ENCODE data around the gene PTPN13. TPM values are rescaled to one million over a fixed set of nuclear protein-coding genes. Genes with fewer than 3 reads are reported as not detected.

The PTPN13 gene
- total RNA-seq, 1 donor from 2014 or later = 244 TPM

DNA sequence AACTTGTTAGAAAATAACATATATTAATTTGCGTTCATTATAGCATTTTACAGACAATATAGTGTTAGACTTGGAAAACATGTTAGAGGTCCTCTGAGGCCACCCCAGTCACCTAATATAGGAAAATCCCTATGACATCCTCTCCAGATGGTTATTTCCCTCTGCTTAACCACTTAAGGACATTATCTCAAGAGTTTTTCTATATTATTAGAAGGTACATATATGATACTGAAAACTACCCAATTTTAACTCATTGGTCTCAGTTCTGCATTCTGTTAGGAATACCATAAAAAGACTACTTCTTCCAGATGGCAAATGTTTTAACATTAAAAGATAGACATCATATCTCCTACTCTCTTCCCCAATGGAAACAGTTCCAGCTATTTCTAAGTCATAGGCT is 21.4 kb downstream of the PTPN13 start:
- Histone ChIP-seq H3K27ac (no peak overlapping the region), H3K36me3 (no peaks in the 10 kb centered on the region), H3K9ac (no peak overlapping the region), H2AFZ (replicated peaks) (no peak overlapping the region), H3K4me2 (no peak overlapping the region), H3K4me3 (no peak overlapping the region), H3K9me3 (ENCODE audit: low read depth) (no peaks in the 10 kb centered on the region), H4K20me1 (ENCODE audit: low read depth) (peaks cover 37% of the 10 kb centered on the region), H3K79me2 (ENCODE audit: low read depth) (peaks cover 97% of the 10 kb centered on the region), H3K27me3 (no peaks in the 10 kb centered on the region), H3F3A (ENCODE audit: low read depth) (peaks cover 20% of the 10 kb centered on the region), H3K4me1 (peaks cover 23% of the 10 kb centered on the region)
- Mint-ChIP-seq H3K4me3 (no peak overlapping the region), H3K4me1 (no peaks in the 10 kb centered on the region), H3K27me3 (ENCODE audit: insufficient read depth, low read depth) (peaks cover 2% of the 10 kb centered on the region), H3K9me3 (peaks cover 41% of the 10 kb centered on the region), H3K36me3 (peaks cover 57% of the 10 kb centered on the region), H3K27ac (no peak overlapping the region)
- no peak for DNase-seq (ENCODE audit: low spot score)
- TF ChIP-seq EZH2phosphoT487 (IDR thresholded peaks at IDR 0.05) = no peak
- TF ChIP-seq, protein P1, sequence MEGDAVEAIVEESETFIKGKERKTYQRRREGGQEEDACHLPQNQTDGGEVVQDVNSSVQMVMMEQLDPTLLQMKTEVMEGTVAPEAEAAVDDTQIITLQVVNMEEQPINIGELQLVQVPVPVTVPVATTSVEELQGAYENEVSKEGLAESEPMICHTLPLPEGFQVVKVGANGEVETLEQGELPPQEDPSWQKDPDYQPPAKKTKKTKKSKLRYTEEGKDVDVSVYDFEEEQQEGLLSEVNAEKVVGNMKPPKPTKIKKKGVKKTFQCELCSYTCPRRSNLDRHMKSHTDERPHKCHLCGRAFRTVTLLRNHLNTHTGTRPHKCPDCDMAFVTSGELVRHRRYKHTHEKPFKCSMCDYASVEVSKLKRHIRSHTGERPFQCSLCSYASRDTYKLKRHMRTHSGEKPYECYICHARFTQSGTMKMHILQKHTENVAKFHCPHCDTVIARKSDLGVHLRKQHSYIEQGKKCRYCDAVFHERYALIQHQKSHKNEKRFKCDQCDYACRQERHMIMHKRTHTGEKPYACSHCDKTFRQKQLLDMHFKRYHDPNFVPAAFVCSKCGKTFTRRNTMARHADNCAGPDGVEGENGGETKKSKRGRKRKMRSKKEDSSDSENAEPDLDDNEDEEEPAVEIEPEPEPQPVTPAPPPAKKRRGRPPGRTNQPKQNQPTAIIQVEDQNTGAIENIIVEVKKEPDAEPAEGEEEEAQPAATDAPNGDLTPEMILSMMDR (IDR thresholded peaks at IDR 0.05) = no peak

DNA sequence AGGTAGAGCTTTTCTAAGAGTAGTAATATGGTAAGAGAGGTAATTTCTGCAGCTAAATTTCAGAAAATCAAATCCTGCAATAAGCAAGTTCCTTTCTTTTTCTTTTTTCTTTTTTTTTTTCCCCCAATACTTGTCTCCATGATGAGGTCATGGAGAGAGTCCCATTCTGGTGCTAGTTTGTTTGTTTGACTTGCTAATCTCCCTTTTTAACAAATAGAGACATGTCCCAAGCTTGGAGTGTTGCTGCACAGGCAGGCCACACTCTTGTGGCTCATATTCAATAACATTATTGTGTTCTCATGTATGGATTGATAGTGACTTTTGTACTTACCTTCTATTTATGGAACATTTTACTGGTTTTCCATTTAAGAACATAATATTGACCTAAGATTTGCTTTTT is 25.5 kb downstream of the PTPN13 start:
- peaks cover 32% of the 10 kb centered on the region for H3K9me3 Mint-ChIP-seq
- TF ChIP-seq EZH2phosphoT487 (IDR thresholded peaks at IDR 0.05) = no peak
- TF ChIP-seq, protein P1 (IDR thresholded peaks at IDR 0.05) = no peak
- no peak for TF ChIP-seq EZH2 (IDR thresholded peaks at IDR 0.05)
- H3K27me3 Mint-ChIP-seq (ENCODE audit: insufficient read depth, low read depth) = peaks cover 2% of the 10 kb centered on the region
- Histone ChIP-seq H3K4me2 (peak overlapping the region; percentile 36), H3K9me3 (ENCODE audit: low read depth) (no peaks in the 10 kb centered on the region), H2AFZ (replicated peaks) (no peak overlapping the region), H3K27ac (no peak overlapping the region), H3F3A (ENCODE audit: low read depth) (peaks cover 18% of the 10 kb centered on the region), H3K36me3 (no peaks in the 10 kb centered on the region), H3K9ac (no peak overlapping the region), H3K79me2 (ENCODE audit: low read depth) (peaks cover 97% of the 10 kb centered on the region), H4K20me1 (ENCODE audit: low read depth) (peaks cover 58% of the 10 kb centered on the region), H3K27me3 (no peaks in the 10 kb centered on the region), H3K4me3 (no peak overlapping the region), H3K4me1 (peaks cover 54% of the 10 kb centered on the region)
- no peak overlapping the region for H3K27ac Mint-ChIP-seq
- H3K4me3 Mint-ChIP-seq = no peak overlapping the region
- H3K36me3 Mint-ChIP-seq = peaks cover 61% of the 10 kb centered on the region
- DNase-seq (ENCODE audit: low spot score) = no peak
- H3K4me1 Mint-ChIP-seq = no peaks in the 10 kb centered on the region

DNA sequence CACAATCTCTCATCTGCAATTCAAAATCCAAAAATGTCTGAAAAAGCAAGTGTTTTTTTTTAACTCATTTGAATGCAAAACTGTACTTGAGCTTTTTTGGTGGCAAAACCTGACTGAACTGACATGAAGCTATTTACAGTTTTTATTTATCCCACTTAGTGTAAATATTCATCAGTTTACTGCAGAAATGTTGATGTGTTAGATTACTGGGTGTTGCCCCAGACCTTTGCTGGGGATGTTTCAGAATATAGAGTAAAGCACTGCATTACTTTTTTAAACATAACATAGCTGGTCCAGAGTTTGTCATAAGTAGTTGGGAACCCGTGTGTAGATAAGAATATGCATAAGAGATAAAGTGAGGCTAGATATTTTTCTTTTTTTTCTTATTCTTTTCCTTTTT is 27.3 kb downstream of the PTPN13 start:
- Mint-ChIP-seq H3K9me3 (peaks cover 29% of the 10 kb centered on the region), H3K27ac (no peak overlapping the region), H3K27me3 (ENCODE audit: insufficient read depth, low read depth) (peaks cover 4% of the 10 kb centered on the region), H3K36me3 (peaks cover 65% of the 10 kb centered on the region), H3K4me1 (no peaks in the 10 kb centered on the region), H3K4me3 (no peak overlapping the region)
- no peak overlapping the region for H3K4me3 ChIP-seq
- no peaks in the 10 kb centered on the region for H3K9me3 ChIP-seq (ENCODE audit: low read depth)
- TF ChIP-seq, protein P1 (IDR thresholded peaks at IDR 0.05) = no peak
- TF ChIP-seq EZH2phosphoT487 (IDR thresholded peaks at IDR 0.05) (no peak), EZH2 (IDR thresholded peaks at IDR 0.05) (no peak)
- H2AFZ ChIP-seq (replicated peaks) = no peak overlapping the region
- H3K27me3 ChIP-seq = no peaks in the 10 kb centered on the region
- no peak overlapping the region for H3K27ac ChIP-seq
- H3K9ac ChIP-seq = no peak overlapping the region
- peaks cover 62% of the 10 kb centered on the region for H3K4me1 ChIP-seq
- no peak for DNase-seq (ENCODE audit: low spot score)
- H4K20me1 ChIP-seq (ENCODE audit: low read depth) = peaks cover 69% of the 10 kb centered on the region
- H3K79me2 ChIP-seq (ENCODE audit: low read depth) = peaks cover 97% of the 10 kb centered on the region
- H3F3A ChIP-seq (ENCODE audit: low read depth) = peaks cover 14% of the 10 kb centered on the region
- peak overlapping the region; percentile 36 for H3K4me2 ChIP-seq
- no peaks in the 10 kb centered on the region for H3K36me3 ChIP-seq
